Breast epithelium (tissue), 4 donors: Measurements from ENCODE around the gene IL1RAP. TPM values are rescaled to one million over a fixed set of nuclear protein-coding genes. Genes with fewer than 3 reads are reported as not detected.

ENCODE experiments used
- DNase-seq, 2 donors: peaks; one replicate each; pipeline ENCODE4 v3.0.0-alpha.2; 2019; ENCODE audit warnings: low spot score in 2 of 2
- H3K27ac ChIP-seq, 2 donors: fragments of 200-600 bp; sonication (generic) in 1 of 2; one replicate each; pipeline ENCODE4 v1.5.1; 2016 to 2019; ENCODE audit warnings: mild to moderate bottlenecking in 1 of 2
- H3K27me3 ChIP-seq, 2 donors: fragments of 200-600 bp; sonication (generic) in 1 of 2; one replicate each; pipeline versions ENCODE4 v1.5.1 to v1.6.0; 2017 to 2019; ENCODE audit warnings: control low read depth in 1 of 2, mild to moderate bottlenecking in 1 of 2
- H3K36me3 ChIP-seq: fragments of 200-600 bp; one replicate; pipeline ENCODE4 v1.5.1; 2019
- H3K4me1 ChIP-seq, 2 donors: fragments of 200-600 bp; sonication (generic); one replicate each; pipeline ENCODE4 v1.5.1; 2016 to 2019; ENCODE audit warnings: control low read depth in 1 of 2
- H3K4me3 ChIP-seq, 3 donors: fragments of 200-600 bp; sonication (generic); 1 replicate in 2 of 3; 2 replicates in 1 of 3; pipeline ENCODE4 v1.5.1; 2016 to 2019; ENCODE audit warnings: mild to moderate bottlenecking in 3 of 3, moderate library complexity in 2 of 3
- H3K9me3 ChIP-seq, 2 donors: fragments of 200-600 bp; sonication (generic) in 1 of 2; one replicate each; pipeline ENCODE4 v1.5.1; 2016 to 2019; ENCODE audit warnings: control low read depth in 1 of 2
- POLR2A ChIP-seq: fragments of 450-650 bp; IDR thresholded peaks from one replicate; pipeline ENCODE4 v1.6.1; 2016; ENCODE audit warnings: antibody characterized with exemption, mild to moderate bottlenecking, moderate library complexity
- POLR2AphosphoS5 ChIP-seq, 3 donors: sonication (generic); formaldehyde crosslinking; IDR thresholded peaks; one replicate each; pipeline ENCODE4 v1.6.1; 2017; ENCODE audit warnings: antibody characterized with exemption in 3 of 3
- intact Hi-C: fragments of 100-400 bp; cut with DNase I; formaldehyde crosslinking; loops from one replicate; pipeline ENCODE4 v1.15.1; 2023; ENCODE audit warnings: low total_unique reads
- total RNA-seq, 3 donors: library from RNA; depleted of rRNA; stranded (reverse); fragments of >200 nt; gene quantifications; one replicate each; pipeline ENCODE4 v1.1.0, GENCODE V29; 2016
- TF ChIP-seq, protein P1 (sequence below), 3 donors: fragments of 450-650 bp; IDR thresholded peaks; one replicate each; pipeline ENCODE4 v1.5.1; 2016 to 2017; ENCODE audit warnings: antibody characterized with exemption in 3 of 3, mild to moderate bottlenecking in 3 of 3, moderate library complexity in 3 of 3

The IL1RAP gene
- total RNA-seq, 3 donors from 2014 or later: 11.8 to 15.4 (median 13.1) TPM

DNA sequence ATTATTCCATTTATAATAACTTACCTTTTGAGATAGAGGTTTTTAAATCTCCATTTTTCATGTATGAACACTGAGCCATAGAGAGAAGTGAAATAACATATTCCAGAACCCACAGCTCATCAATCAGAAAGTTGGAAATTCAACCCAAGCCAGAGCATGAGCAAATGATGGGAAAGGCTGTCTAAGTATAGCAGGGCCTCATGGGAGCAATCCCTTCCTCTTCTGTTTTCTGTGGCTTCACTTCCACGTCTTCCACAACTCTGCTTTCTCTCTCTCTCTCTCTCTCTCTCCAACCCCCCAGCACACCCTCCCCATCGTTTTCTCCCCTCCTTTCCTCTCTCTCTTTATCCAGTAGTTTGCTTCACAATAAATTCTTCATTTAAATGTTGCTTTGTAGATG is 14.8 kb upstream of the IL1RAP start:
- DNase-seq: no peak
- Histone ChIP-seq H3K4me1 (no peaks in the 10 kb centered on the region), H3K27ac (no peak overlapping the region), H3K36me3 (no peaks in the 10 kb centered on the region), H3K9me3 (no peaks in the 10 kb centered on the region), H3K4me3 (no peak overlapping the region), H3K27me3 (no peaks in the 10 kb centered on the region)
- intact Hi-C loops: loop anchor here (5.0 kb wide), 1 partner anchor 317 kb away; no protein-coding TSS in a partner anchor
- TF ChIP-seq POLR2AphosphoS5 (IDR thresholded peaks at IDR 0.05) (no peak), POLR2A (no peak)
- TF ChIP-seq, protein P1, sequence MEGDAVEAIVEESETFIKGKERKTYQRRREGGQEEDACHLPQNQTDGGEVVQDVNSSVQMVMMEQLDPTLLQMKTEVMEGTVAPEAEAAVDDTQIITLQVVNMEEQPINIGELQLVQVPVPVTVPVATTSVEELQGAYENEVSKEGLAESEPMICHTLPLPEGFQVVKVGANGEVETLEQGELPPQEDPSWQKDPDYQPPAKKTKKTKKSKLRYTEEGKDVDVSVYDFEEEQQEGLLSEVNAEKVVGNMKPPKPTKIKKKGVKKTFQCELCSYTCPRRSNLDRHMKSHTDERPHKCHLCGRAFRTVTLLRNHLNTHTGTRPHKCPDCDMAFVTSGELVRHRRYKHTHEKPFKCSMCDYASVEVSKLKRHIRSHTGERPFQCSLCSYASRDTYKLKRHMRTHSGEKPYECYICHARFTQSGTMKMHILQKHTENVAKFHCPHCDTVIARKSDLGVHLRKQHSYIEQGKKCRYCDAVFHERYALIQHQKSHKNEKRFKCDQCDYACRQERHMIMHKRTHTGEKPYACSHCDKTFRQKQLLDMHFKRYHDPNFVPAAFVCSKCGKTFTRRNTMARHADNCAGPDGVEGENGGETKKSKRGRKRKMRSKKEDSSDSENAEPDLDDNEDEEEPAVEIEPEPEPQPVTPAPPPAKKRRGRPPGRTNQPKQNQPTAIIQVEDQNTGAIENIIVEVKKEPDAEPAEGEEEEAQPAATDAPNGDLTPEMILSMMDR (IDR thresholded peaks at IDR 0.05): no peak

DNA sequence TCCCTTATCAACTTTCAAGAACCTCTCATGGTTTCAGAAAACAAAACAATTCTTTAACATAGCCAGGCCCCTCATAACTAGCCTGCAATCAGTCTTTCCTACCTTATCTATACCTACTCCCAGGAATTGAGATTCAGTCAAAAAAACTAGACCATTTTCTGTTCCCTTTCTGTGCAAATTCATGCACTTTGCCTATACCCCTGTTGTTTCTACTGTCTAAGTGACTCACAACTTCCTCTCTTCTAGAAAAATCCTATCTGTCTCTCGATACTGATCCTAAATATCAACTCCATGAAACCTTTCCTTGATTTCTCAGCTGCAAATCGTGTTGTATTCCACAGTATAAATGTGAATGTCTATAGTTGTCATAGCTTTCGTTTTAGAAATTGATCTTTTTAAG is 10.9 kb upstream of the IL1RAP start:
- no peaks in the 10 kb centered on the region for H3K27me3 ChIP-seq
- H3K4me1 ChIP-seq: no peaks in the 10 kb centered on the region
- H3K9me3 ChIP-seq: no peaks in the 10 kb centered on the region
- no peak overlapping the region for H3K27ac ChIP-seq
- intact Hi-C loops: no loop called here
- TF ChIP-seq POLR2A: no peak
- H3K4me3 ChIP-seq: no peak overlapping the region
- H3K36me3 ChIP-seq: no peaks in the 10 kb centered on the region
- DNase-seq: no peak

DNA sequence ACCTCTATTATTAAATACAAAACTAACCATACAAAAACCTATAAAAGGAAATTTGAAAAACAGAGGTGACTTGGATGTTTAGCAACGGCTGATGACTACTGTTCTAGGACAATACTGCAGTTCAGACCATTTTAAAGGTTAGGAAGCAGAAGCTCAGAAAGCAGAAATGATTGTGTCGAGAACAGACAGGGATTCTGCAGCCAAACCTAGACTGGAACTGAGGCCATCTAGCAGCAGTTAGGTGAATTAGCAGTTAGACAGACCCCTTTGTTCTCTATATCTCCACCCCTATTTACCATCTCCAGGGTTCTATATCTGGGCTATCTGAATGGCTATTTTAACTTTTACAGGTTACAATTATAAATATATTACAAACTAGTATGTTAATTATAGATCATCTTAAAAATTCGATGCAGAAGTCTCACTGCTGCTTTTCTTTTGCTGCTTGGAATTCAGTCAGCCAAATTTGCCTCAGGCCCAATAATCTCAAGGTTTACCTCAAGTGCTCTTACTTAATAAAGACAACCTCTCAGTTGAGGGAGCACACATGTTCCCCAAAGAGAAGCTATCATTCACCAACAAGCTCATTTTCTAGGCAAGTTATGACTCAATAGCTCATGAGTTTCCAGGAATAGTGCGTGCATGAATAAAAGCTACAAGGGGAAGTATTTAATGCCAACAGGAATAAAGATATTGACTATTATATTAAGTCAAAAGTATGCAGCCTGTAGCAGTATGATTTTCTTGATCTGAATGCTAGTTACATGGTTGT is 9.3 kb upstream of the IL1RAP start:
- Histone ChIP-seq H3K9me3 (no peaks in the 10 kb centered on the region), H3K4me3 (no peak overlapping the region), H3K4me1 (no peaks in the 10 kb centered on the region), H3K27ac (no peak overlapping the region), H3K27me3 (no peaks in the 10 kb centered on the region), H3K36me3 (no peaks in the 10 kb centered on the region)
- DNase-seq: no peak
- intact Hi-C loops: no loop called here
- TF ChIP-seq POLR2A (no peak), POLR2AphosphoS5 (IDR thresholded peaks at IDR 0.05) (no peak)
- TF ChIP-seq, protein P1 (IDR thresholded peaks at IDR 0.05): no peak

DNA sequence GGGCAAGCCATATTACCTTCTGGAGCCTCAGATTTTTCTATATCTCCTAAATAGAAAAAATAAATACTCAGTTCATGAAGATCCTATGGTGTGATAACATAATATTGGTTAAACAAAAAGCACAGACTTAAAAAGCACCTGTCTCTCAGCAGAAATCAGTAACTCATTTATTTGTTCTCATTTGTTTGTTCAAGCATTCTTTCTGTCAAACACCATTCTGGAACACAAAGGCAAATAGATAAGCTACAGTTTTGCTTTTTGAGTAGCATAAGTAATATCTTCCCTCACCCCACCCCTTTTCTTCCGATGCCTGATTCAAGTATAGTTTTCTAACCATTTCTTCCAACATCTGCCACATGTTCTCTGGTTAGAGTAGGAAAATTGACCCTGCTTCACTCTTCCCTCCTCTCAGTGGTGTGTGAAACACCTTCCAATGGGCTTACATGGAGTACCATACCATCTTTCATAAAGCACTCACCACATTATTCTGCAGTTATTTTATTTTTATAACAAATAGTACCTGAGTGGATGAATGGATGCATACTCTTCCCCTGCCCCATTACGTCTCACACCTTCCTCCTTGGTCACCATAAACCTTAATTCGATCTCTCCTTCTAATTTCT is 8.4 kb upstream of the IL1RAP start:
- intact Hi-C loops: no loop called here
- DNase-seq: no peak
- Histone ChIP-seq H3K4me1 (no peaks in the 10 kb centered on the region), H3K9me3 (no peaks in the 10 kb centered on the region), H3K36me3 (no peaks in the 10 kb centered on the region), H3K27me3 (no peaks in the 10 kb centered on the region), H3K27ac (no peak overlapping the region), H3K4me3 (no peak overlapping the region)
- TF ChIP-seq POLR2A (no peak), POLR2AphosphoS5 (IDR thresholded peaks at IDR 0.05) (no peak)
- TF ChIP-seq, protein P1 (IDR thresholded peaks at IDR 0.05): no peak

DNA sequence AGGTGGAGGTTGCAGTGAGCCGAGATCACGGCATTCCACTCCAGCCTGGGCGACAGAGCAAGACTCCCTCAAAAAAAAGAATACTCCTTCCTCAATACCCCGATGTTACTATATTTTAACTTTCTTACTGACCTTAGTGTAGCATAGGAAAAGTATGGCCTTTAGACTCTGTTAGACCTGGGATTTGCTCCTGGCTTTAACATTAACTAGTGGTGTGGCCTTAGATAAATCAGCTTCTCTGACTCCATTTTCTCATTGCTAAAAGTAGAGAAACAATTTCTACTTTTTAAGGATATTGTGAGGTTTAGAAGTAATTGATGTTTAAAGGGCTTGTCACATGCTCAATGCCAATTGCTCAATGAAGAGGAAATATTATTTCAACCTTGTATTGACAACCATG is 7.6 kb upstream of the IL1RAP start:
- intact Hi-C loops: no loop called here
- Histone ChIP-seq H3K4me1 (no peaks in the 10 kb centered on the region), H3K9me3 (no peaks in the 10 kb centered on the region), H3K36me3 (no peaks in the 10 kb centered on the region), H3K4me3 (no peak overlapping the region), H3K27ac (no peak overlapping the region), H3K27me3 (no peaks in the 10 kb centered on the region)
- no peak for TF ChIP-seq POLR2A
- TF ChIP-seq, protein P1 (IDR thresholded peaks at IDR 0.05): no peak
- no peak for TF ChIP-seq POLR2AphosphoS5 (IDR thresholded peaks at IDR 0.05)
- no peak for DNase-seq
